Measurements from ENCODE around the gene HAND1. TPM values are rescaled to one million over a fixed set of nuclear protein-coding genes. Genes with fewer than 3 reads are reported as not detected.
A peak's percentile ranks its signal among the peaks of the same experiment; 100 is the strongest.

The HAND1 gene
- total RNA-seq, 6 donors from 2014 or later = 1.7 TPM; not detected in 5

DNA sequence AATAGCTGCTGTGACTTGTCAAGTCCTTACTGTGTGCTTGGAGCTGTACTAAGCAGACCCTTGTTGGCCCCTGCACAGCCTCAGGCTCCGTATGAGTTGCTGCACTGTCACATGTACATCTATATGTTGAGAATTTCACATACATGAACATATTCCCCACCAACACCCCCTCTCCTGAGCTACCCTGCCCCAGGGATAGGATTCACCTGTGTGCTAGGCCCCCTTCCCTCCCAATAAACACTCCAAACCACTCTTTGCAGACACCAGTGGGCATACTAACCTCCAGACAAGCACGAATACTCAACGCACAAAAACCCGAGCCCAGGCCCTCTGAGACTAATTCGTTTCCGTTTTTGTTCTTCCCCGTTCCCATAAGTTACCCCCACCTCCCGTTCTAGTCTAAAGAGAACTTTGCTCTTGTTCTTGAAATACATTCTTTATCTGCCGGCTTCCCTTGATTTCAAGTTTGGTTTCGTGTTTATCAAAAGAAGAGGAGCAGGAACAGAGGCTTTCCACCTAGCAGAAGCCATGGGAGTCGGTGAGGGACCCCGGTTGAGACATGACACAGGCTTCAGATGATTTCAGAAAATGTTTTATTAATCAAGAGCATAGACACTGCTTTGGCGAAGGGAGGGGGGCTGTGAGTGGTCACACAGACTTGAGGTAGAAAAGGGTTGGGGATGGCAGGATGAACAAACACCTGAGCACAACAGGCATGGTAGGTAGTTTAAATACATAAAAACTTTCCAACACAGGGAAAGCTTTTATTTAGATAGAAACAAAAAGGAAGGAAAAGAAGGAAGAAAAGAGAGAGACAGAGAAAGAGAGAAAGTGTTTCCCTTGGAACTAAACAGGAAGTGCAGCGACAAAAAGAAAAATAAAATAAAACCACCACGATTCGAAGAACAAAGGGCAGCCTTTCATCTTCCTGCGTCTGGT, 3.4 kb downstream of the HAND1 start:
- WGBS, 2 donors = 10 to 12% methylated on average over 17 of the region's 17 CpGs
- no peak for TF ChIP-seq CTCF (IDR thresholded peaks at IDR 0.05)
- no peak for TF ChIP-seq POLR2A (IDR thresholded peaks at IDR 0.05)
- TF ChIP-seq EP300 (IDR thresholded peaks at IDR 0.05) = no peak
- no peak for TF ChIP-seq POLR2AphosphoS5 (IDR thresholded peaks at IDR 0.05)
- no peak overlapping the region for H3K27ac ChIP-seq

GRCh38 chr5:154473581-154474283, 4.3 kb downstream of the HAND1 start:
- ATAC-seq (ENCODE audit: low FRiP score in 2 of 2) = peak in 1 of 2 donors; percentile 23
- H3K36me3 ChIP-seq = no peaks in the 10 kb centered on the region
- TF ChIP-seq EP300 (IDR thresholded peaks at IDR 0.05) = no peak
- TF ChIP-seq CTCF (IDR thresholded peaks at IDR 0.05) = no peak
- TF ChIP-seq POLR2A (IDR thresholded peaks at IDR 0.05) = no peak
- TF ChIP-seq POLR2AphosphoS5 (IDR thresholded peaks at IDR 0.05) = no peak
- peaks cover 0 to 89% (median 53%) of the 10 kb centered on the region in 4 donors for H3K27me3 ChIP-seq
- peak in 1 of 2 donors; percentile 61 for DNase-seq
- H3K27ac ChIP-seq = no peak overlapping the region
- H3K4me3 ChIP-seq = no peak overlapping the region
- no peaks in the 10 kb centered on the region for H3K9me3 ChIP-seq
- 14% methylated on average over 20 to 40 of the region's 40 CpGs for WGBS, 2 donors
- peaks cover 38 to 58% (median 49%) of the 10 kb centered on the region in 4 donors for H3K4me1 ChIP-seq

More for the DNA sequence above, 3.4 kb downstream of the HAND1 start:
- Histone ChIP-seq H3K4me1 (peaks cover 43 to 67% (median 57%) of the 10 kb centered on the region in 4 donors), H3K27me3 (peaks cover 0 to 96% (median 62%) of the 10 kb centered on the region in 4 donors), H3K9me3 (no peaks in the 10 kb centered on the region), H3K36me3 (no peaks in the 10 kb centered on the region), H3K4me3 (no peak overlapping the region)
- DNase-seq (no peak), ATAC-seq (ENCODE audit: low FRiP score in 2 of 2) (no peak)

DNA sequence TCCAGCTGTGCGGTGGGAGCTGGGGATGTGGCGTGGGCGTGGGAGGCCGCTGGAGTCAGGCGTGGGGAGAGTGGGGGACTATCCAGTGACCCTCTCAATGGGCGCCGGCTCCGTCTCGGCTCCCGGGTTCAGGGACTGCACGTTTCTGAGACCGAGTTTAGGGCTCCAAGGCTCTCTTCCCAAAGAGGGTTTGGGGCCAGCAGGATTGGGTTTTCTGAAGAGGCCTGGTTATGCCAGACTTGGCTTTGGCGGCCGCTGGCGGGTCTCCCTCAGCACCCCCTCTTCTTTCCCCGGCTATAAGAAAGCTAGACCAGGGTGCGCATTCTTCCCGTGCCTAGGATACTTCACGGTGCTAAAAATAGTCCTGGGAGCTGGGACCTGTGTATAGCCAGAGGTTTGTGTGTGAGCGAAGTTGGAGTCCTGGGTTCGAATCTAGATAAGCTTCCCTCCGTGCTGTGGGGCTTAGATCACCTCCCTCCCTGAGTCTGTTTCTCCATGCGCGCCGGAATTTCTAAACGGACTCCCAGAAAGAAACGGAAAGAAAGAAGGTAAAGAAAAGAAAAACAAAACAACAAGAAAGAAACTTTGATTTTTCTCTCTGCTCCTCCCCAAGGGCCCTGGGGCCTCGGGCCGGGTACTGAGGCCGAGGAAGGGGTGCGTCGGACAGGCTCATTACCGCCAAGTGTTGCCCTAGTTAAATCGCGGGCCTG, 5.0 kb downstream of the HAND1 start:
- no peak overlapping the region for H3K4me3 ChIP-seq
- DNase-seq (peak in 1 of 2 donors; percentile 62), ATAC-seq (ENCODE audit: low FRiP score in 2 of 2) (no peak)
- 7 to 9% methylated on average over 26 to 35 of the region's 35 CpGs for WGBS, 2 donors
- no peaks in the 10 kb centered on the region for H3K9me3 ChIP-seq
- H3K36me3 ChIP-seq = no peaks in the 10 kb centered on the region
- H3K4me1 ChIP-seq = peaks cover 32 to 51% (median 42%) of the 10 kb centered on the region in 4 donors
- no peak overlapping the region for H3K27ac ChIP-seq
- TF ChIP-seq EP300 (IDR thresholded peaks at IDR 0.05) = no peak
- TF ChIP-seq POLR2AphosphoS5 (IDR thresholded peaks at IDR 0.05) = no peak
- no peak for TF ChIP-seq CTCF (IDR thresholded peaks at IDR 0.05)
- no peak for TF ChIP-seq POLR2A (IDR thresholded peaks at IDR 0.05)
- peaks cover 0 to 82% (median 49%) of the 10 kb centered on the region in 4 donors for H3K27me3 ChIP-seq

DNA sequence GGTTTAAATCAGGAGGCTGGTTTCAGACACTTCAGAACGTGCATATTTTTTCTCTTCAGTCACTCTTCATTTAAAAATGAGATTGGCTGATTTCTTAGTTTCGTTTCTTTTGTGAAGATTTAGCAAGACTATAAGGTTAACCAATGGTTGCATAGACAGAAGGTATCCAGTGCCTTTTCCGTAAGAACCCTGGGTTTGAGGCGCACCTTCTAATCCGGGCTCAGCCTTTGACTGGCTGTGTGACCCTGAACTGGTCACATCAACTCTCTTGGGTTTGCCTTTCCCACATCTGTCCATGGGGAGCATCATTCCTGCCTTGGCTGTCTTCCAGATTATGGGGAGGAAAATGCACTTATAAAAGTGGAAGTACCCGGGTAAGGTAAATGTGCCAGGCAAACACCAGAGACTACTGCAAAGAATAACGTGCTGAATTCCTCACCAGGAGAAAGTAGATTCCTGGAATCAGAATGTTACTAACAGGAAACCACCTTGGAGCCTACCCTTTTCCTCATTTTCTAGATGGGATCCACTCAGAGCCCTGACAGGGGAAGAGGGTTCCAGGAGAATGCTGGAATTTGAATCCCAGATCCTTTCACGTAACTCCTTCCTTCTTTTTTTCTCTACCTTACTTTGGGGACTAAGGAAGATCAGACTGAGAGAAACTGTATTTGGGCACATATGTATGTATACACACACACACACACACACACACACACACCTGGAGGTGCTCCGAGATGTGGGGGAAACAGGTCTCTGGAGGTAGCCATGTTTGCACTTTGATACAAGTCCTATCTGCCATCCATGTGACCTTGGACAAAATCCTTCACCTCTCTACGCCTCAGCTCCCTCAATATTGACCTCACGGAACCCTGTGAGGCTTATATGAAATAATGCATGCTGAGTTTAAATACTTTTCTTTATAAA, 6.8 kb downstream of the HAND1 start:
- Histone ChIP-seq H3K27me3 (peaks cover 0 to 64% (median 33%) of the 10 kb centered on the region in 4 donors), H3K9me3 (no peaks in the 10 kb centered on the region), H3K27ac (no peak overlapping the region), H3K4me1 (peaks cover 16 to 35% (median 25%) of the 10 kb centered on the region in 4 donors), H3K36me3 (no peaks in the 10 kb centered on the region), H3K4me3 (no peak overlapping the region)
- 17 to 19% methylated on average over 11 of the region's 11 CpGs for WGBS, 2 donors
- DNase-seq = no peak
- no peak for ATAC-seq (ENCODE audit: low FRiP score in 2 of 2)
- TF ChIP-seq CTCF (IDR thresholded peaks at IDR 0.05) (no peak), POLR2AphosphoS5 (IDR thresholded peaks at IDR 0.05) (no peak), EP300 (IDR thresholded peaks at IDR 0.05) (no peak), POLR2A (IDR thresholded peaks at IDR 0.05) (no peak)
